Heart right ventricle (tissue), 16 donors: Measurements from ENCODE around the gene USP30. TPM values are rescaled to one million over a fixed set of nuclear protein-coding genes. Genes with fewer than 3 reads are reported as not detected.

Experiments used
- ATAC-seq, 8 donors: fragments of 200-7000 bp; cut with Tn5 transposase; one replicate each; pipeline ENCODE4 v1.9.1; 2020; ENCODE audit warnings: mild to moderate bottlenecking in 8 of 8, moderate library complexity in 8 of 8, moderate number of reproducible peaks in 1 of 8
- DNase-seq, 2 donors: peaks; one replicate each; pipeline ENCODE4 v3.0.0-alpha.2; 2020
- H3K27ac ChIP-seq, 10 donors: fragments of 200-600 bp; sonication (generic) in 2 of 10; one replicate each; pipeline versions ENCODE4 v1.5.0 to v1.8.0; 2020 to 2022; ENCODE audit warnings: mild to moderate bottlenecking in 3 of 10
- H3K27me3 ChIP-seq, 7 donors: fragments of 200-600 bp; one replicate each; pipeline ENCODE4 v1.8.0; 2021 to 2022; ENCODE audit warnings: mild to moderate bottlenecking in 2 of 7
- H3K36me3 ChIP-seq, 9 donors: fragments of 200-600 bp; sonication (generic) in 1 of 9; one replicate each; pipeline versions ENCODE4 v1.5.0 to v1.8.0; 2020 to 2022; ENCODE audit warnings: mild to moderate bottlenecking in 2 of 9
- H3K4me1 ChIP-seq, 9 donors: fragments of 200-600 bp; sonication (generic) in 1 of 9; one replicate each; pipeline versions ENCODE4 v1.5.0 to v1.8.0; 2020 to 2022; ENCODE audit warnings: mild to moderate bottlenecking in 4 of 9
- H3K4me3 ChIP-seq, 10 donors: fragments of 200-600 bp; sonication (generic) in 2 of 10; one replicate each; pipeline versions ENCODE4 v1.5.0 to v1.8.0; 2020 to 2022; ENCODE audit warnings: mild to moderate bottlenecking in 7 of 10, moderate library complexity in 2 of 10
- H3K9me3 ChIP-seq, 11 donors: fragments of 200-600 bp in 10 of 11; sonication (generic) in 2 of 11; one replicate each; pipeline versions ENCODE4 v1.5.0 to v1.8.0; 2013 to 2022; ENCODE audit warnings: mild to moderate bottlenecking in 2 of 11, control low read depth in 1 of 11, moderate library complexity in 1 of 11
- CTCF ChIP-seq, 9 donors: fragments of 200-600 bp; sonication (generic) in 2 of 9; IDR thresholded peaks; one replicate each; pipeline versions ENCODE4 v1.5.0 to v1.8.0; 2021 to 2022; ENCODE audit warnings: antibody characterized with exemption in 9 of 9, mild to moderate bottlenecking in 5 of 9, moderate library complexity in 1 of 9
- WGBS, 2 donors: extraction: QIAGEN DNeasy Blood & Tissue Kit; methylation state at CpG; one replicate each; pipeline ENCODE4 v1.1.7; 2013; ENCODE audit warnings: inconsistent platforms in 1 of 2; 5-methylcytosine and 5-hydroxymethylcytosine counted together
- intact Hi-C, 10 donors: fragments of 100-400 bp; cut with DNase I; formaldehyde crosslinking; loops; one replicate each; pipeline versions ENCODE4 v1.11.1 to v1.14.2; 2022
- polyA plus RNA-seq, 2 donors: library from polyadenylated mRNA; stranded (reverse); fragments of 200-250 nt; gene quantifications; one replicate each; pipeline ENCODE4 v1.2.3, GENCODE V29; 2013
- total RNA-seq, 10 donors: library from RNA; stranded (reverse); fragmentation: NEBNext Ultra II Directional in 3 of 10; extraction: Animal tissue kit (Norgen Biotek cat#: 25700) in 3 of 10; gene quantifications; one replicate each; pipeline versions ENCODE4 v1.2.1 to v1.2.4, GENCODE V29; 2021 to 2023
- donor health status: Arrhythmogenic right ventricular cardiomyopathy.
- donor health status: ischemic (EF 13 %, LVEDD 7.1; RV severe dilation, severe dysfunction).
- donor health status: healthy with polysubstance abuse.
- donor health status: DM: no; HTN: yes; CAD: no.
- donor health status: DM: no; HTN: no; CAD: no.
- donor health status: ischemic (EF 25% LVEDD 6.9; RV normal size, moderate dysfunction).
- donor health status: ischemic (EF 25% LVEDD 5.7; RV mildly dilated, moderate dysfunction).
- donor health status: healthy.
- donor health status: DM: yes; HTN: yes; CAD: no.
- donor health status: Ischemic cardiomyopathy.
- donor health status: ischemic (EF 35%, LVEDD 5.7; RV mildly dilated, moderate dysfunction).
- donor health status: nonischemic (EF 11% LVEDD 7.7; RV severe dilation, severe dysfunction).
- donor health status: DM: yes; HTN: yes; CAD: no.
- donor health status: PGD.
- donor health status: ischemic (EF 29% LVEDD 5.4; RV normal size, mild dysfunction).
- donor health status: nonischemic (EF 23%, LVEDD 6.1; RV moderate dilation, normal function).

The USP30 gene
- total and polyA plus RNA-seq, 12 donors = 4.8 to 22.2 (median 12.7) TPM

- WGBS, 2 donors = 95% methylated on average over 3 of the region's 3 CpGs
- H3K4me1 ChIP-seq = peaks cover 5 to 90% (median 49%) of the 10 kb centered on the region in 9 donors
- ATAC-seq (peak in 1 of 8 donors; percentile 4), DNase-seq (no peak)
- peaks cover 0 to 21% (median 0%) of the 10 kb centered on the region in 9 donors for H3K36me3 ChIP-seq
- H3K4me3 ChIP-seq = no peak overlapping the region
- H3K27ac ChIP-seq = peak overlapping the region in 5 of 10 donors; percentile 10 to 99 (median 23)
- intact Hi-C loops = no loop called here
- no peaks in the 10 kb centered on the region for H3K9me3 ChIP-seq
- no peaks in the 10 kb centered on the region for H3K27me3 ChIP-seq
- TF ChIP-seq CTCF (IDR thresholded peaks at IDR 0.05) = no peak
Observed at GRCh38 chr12:109121346-109121880, 69.0 kb downstream of the USP30 start.

- Histone ChIP-seq H3K4me1 (peaks cover 0 to 80% (median 32%) of the 10 kb centered on the region in 9 donors), H3K9me3 (no peaks in the 10 kb centered on the region), H3K4me3 (no peak overlapping the region), H3K27ac (peak overlapping the region; percentile 11 to 82 (median 70)), H3K27me3 (no peaks in the 10 kb centered on the region), H3K36me3 (peaks cover 0 to 40% (median 0%) of the 10 kb centered on the region in 9 donors)
- no peak for TF ChIP-seq CTCF (IDR thresholded peaks at IDR 0.05)
- 58 to 65% methylated on average over 12 of the region's 12 CpGs for WGBS, 2 donors
- DNase-seq = peak in 1 of 2 donors; percentile 41
- intact Hi-C loops = no loop called here
- ATAC-seq = peak in 6 of 8 donors; percentile 14 to 76 (median 64)
Observed at GRCh38 chr12:109124878-109125648, 72.7 kb downstream of the USP30 start.

DNA sequence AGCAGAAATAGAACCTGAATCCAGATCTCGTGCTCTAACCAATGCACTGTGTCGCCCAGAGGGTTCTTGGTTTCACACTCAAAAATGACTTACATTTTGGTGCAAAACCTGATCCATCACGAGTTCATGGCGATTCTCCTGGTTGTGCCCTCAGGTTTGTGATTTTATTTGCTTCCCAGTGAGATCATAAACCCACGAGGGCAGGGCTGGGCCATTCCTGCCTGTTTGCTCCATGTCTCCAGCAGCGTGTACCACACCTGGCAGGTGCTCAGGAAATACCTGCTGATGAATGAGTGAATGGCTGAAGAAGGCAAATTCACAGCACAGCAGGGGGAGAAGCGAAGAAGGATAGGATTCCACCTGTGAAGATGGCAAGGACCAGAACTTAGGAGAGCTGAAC lies 73.4 kb downstream of the USP30 start:
- WGBS, 2 donors = 86 to 87% methylated on average over 7 of the region's 7 CpGs
- ATAC-seq (no peak), DNase-seq (no peak)
- no peaks in the 10 kb centered on the region for H3K27me3 ChIP-seq
- no peak for TF ChIP-seq CTCF (IDR thresholded peaks at IDR 0.05)
- H3K27ac ChIP-seq = peak overlapping the region in 7 of 10 donors; percentile 14 to 82 (median 74)
- no peaks in the 10 kb centered on the region for H3K9me3 ChIP-seq
- intact Hi-C loops = no loop called here
- H3K4me1 ChIP-seq = peaks cover 0 to 80% (median 29%) of the 10 kb centered on the region in 9 donors
- peaks cover 0 to 42% (median 0%) of the 10 kb centered on the region in 9 donors for H3K36me3 ChIP-seq
- no peak overlapping the region for H3K4me3 ChIP-seq

GRCh38 chr12:109126784-109127183 lies 74.4 kb downstream of the USP30 start:
- intact Hi-C loops = no loop called here
- no peak overlapping the region for H3K4me3 ChIP-seq

More at GRCh38 chr12:109126784-109127183, 74.4 kb downstream of the USP30 start:
- Histone ChIP-seq H3K27ac (peak overlapping the region in 5 of 10 donors; percentile 8 to 72 (median 14)), H3K4me1 (peaks cover 0 to 74% (median 31%) of the 10 kb centered on the region in 9 donors), H3K27me3 (no peaks in the 10 kb centered on the region), H3K9me3 (no peaks in the 10 kb centered on the region), H3K36me3 (peaks cover 0 to 37% (median 0%) of the 10 kb centered on the region in 9 donors)
- WGBS, 2 donors = 69 to 74% methylated on average over 3 of the region's 3 CpGs
- TF ChIP-seq CTCF (IDR thresholded peaks at IDR 0.05) = no peak
- DNase-seq (no peak), ATAC-seq (peak in 1 of 8 donors; percentile 28)
